ENCODE results near the gene KNDC1. TPM values are rescaled to one million over a fixed set of nuclear protein-coding genes. Genes with fewer than 3 reads are reported as not detected.

Gene KNDC1
- total RNA-seq, 4 donors from 2014 or later, result 0.27 to 1.7 TPM; not detected in 2

GRCh38 chr10:133270773-133271297 lies 110.8 kb downstream of the KNDC1 start:
- no peak overlapping the region for H3K27ac ChIP-seq
- no peak for DNase-seq
- no peaks in the 10 kb centered on the region for H3K9me3 ChIP-seq
- peaks cover 0 to 5% (median 0%) of the 10 kb centered on the region in 3 donors for H3K36me3 ChIP-seq
- TF ChIP-seq POLR2A (IDR thresholded peaks at IDR 0.05) (no peak), CTCF (IDR thresholded peaks at IDR 0.05) (no peak)
- H3K4me1 ChIP-seq, result peaks cover 0 to 14% (median 3%) of the 10 kb centered on the region in 4 donors
- H3K4me3 ChIP-seq, result no peak overlapping the region
- H3K27me3 ChIP-seq, result no peaks in the 10 kb centered on the region

GRCh38 chr10:133271521-133272300 lies 111.7 kb downstream of the KNDC1 start:
- Histone ChIP-seq H3K9me3 (no peaks in the 10 kb centered on the region), H3K27ac (no peak overlapping the region), H3K4me3 (no peak overlapping the region), H3K4me1 (peaks cover 0 to 23% (median 10%) of the 10 kb centered on the region in 4 donors), H3K27me3 (peaks cover 0 to 3% of the 10 kb centered on the region in 2 donors), H3K36me3 (peaks cover 0 to 5% (median 0%) of the 10 kb centered on the region in 3 donors)
- DNase-seq, result no peak
- TF ChIP-seq CTCF (IDR thresholded peaks at IDR 0.05) (no peak), POLR2A (IDR thresholded peaks at IDR 0.05) (no peak)

- no peak overlapping the region for H3K27ac ChIP-seq
- no peaks in the 10 kb centered on the region for H3K9me3 ChIP-seq
- peaks cover 0 to 30% (median 17%) of the 10 kb centered on the region in 4 donors for H3K4me1 ChIP-seq
- peaks cover 0 to 5% (median 0%) of the 10 kb centered on the region in 3 donors for H3K36me3 ChIP-seq
- DNase-seq, result no peak
- TF ChIP-seq POLR2A (IDR thresholded peaks at IDR 0.05), result no peak
- TF ChIP-seq CTCF (IDR thresholded peaks at IDR 0.05), result no peak
- H3K27me3 ChIP-seq, result peaks cover 0 to 7% of the 10 kb centered on the region in 2 donors
- no peak overlapping the region for H3K4me3 ChIP-seq
Observed at GRCh38 chr10:133272301-133272963, 112.4 kb downstream of the KNDC1 start.

- TF ChIP-seq POLR2A (IDR thresholded peaks at IDR 0.05) (no peak), CTCF (IDR thresholded peaks at IDR 0.05) (no peak)
- Histone ChIP-seq H3K4me1 (peaks cover 0 to 35% (median 22%) of the 10 kb centered on the region in 4 donors), H3K36me3 (peaks cover 0 to 5% (median 0%) of the 10 kb centered on the region in 3 donors), H3K4me3 (no peak overlapping the region), H3K27ac (no peak overlapping the region), H3K9me3 (no peaks in the 10 kb centered on the region), H3K27me3 (peaks cover 0 to 7% of the 10 kb centered on the region in 2 donors)
- no peak for DNase-seq
Observed at GRCh38 chr10:133272964-133273420, 113.0 kb downstream of the KNDC1 start.

GRCh38 chr10:133273534-133274143 lies 113.6 kb downstream of the KNDC1 start:
- no peak overlapping the region for H3K27ac ChIP-seq
- no peak overlapping the region for H3K4me3 ChIP-seq
- TF ChIP-seq CTCF (IDR thresholded peaks at IDR 0.05) (no peak), POLR2A (IDR thresholded peaks at IDR 0.05) (no peak)
- no peak for DNase-seq
- H3K36me3 ChIP-seq, result peaks cover 0 to 5% (median 0%) of the 10 kb centered on the region in 3 donors
- peaks cover 0 to 42% (median 24%) of the 10 kb centered on the region in 4 donors for H3K4me1 ChIP-seq
- no peaks in the 10 kb centered on the region for H3K9me3 ChIP-seq
- peaks cover 0 to 7% of the 10 kb centered on the region in 2 donors for H3K27me3 ChIP-seq

Measured in Peyer's patch (tissue), 4 donors.